ENCODE measurements around the gene SCLY. TPM values are rescaled to one million over a fixed set of nuclear protein-coding genes. Genes with fewer than 3 reads are reported as not detected.

SCLY gene
- total and polyA plus RNA-seq, 10 donors, result 5.8 to 22.7 (median 14.6) TPM

DNA sequence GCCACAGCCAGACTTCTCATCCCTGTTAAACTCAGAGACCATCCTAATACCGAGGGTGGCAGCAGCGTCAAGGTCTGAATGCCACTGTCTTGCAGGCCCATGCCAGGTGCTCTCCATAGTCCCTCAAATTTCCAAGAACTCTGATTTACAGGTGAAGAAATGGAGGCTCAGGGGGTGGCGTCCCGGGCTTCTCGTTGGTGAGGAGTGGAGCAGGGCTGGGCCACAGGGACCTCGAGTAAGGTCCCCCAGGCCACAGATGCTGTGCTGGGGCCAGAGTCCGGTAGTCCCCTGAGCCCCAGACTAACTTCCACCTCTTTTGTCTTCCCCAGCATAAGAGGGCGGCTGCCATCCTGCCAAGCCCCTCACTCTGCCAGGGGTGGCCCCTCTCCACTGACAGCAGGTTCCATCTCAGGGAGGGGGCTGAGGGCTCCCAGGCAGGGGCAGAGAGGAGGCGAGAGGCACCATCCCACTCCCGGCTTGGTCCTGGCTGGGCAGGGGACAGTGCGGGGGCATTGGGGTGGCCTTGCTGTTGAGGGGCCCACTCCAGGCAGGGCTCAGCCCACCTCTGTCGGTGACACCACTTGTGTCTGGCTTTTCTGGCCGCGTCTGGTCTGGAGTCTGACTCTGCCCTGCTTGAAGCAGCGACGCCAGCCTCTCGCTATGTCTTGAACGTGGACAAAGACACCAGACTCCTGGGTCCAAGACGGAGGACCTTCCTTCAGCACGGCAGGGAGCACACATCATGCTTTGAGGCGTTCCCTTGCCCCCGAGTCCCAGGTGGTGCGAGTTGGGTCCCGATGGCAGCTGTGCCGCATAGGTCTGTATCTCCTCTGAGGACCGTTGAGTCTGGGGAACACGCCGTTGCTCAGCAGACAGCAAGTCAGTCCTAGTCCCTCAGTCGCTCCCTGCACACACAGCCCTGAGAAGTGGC is 61.8 kb downstream of the SCLY start:
- Histone ChIP-seq H3K9me3 (no peaks in the 10 kb centered on the region), H3K36me3 (no peaks in the 10 kb centered on the region), H3K27me3 (replicated peaks in 1 of 7) (peaks cover 0 to 17% (median 0%) of the 10 kb centered on the region in 7 donors), H3K4me3 (no peak overlapping the region), H3K27ac (no peak overlapping the region), H3K4me1 (peaks cover 0 to 14% (median 3%) of the 10 kb centered on the region in 6 donors)
- DNase-seq, result peak; percentile 72
- WGBS, 5 donors, result 85 to 91% (median 89%) methylated on average over 25 to 29 of the region's 29 CpGs
- intact Hi-C loops (cut with DNase I; ENCODE audit: low total_unique reads), result no loop called here
- TF ChIP-seq POLR2AphosphoS5 (IDR thresholded peaks at IDR 0.05), result no peak
- no peak for TF ChIP-seq POLR2A (IDR thresholded peaks at IDR 0.05)
- TF ChIP-seq, protein P1, sequence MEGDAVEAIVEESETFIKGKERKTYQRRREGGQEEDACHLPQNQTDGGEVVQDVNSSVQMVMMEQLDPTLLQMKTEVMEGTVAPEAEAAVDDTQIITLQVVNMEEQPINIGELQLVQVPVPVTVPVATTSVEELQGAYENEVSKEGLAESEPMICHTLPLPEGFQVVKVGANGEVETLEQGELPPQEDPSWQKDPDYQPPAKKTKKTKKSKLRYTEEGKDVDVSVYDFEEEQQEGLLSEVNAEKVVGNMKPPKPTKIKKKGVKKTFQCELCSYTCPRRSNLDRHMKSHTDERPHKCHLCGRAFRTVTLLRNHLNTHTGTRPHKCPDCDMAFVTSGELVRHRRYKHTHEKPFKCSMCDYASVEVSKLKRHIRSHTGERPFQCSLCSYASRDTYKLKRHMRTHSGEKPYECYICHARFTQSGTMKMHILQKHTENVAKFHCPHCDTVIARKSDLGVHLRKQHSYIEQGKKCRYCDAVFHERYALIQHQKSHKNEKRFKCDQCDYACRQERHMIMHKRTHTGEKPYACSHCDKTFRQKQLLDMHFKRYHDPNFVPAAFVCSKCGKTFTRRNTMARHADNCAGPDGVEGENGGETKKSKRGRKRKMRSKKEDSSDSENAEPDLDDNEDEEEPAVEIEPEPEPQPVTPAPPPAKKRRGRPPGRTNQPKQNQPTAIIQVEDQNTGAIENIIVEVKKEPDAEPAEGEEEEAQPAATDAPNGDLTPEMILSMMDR (IDR thresholded peaks at IDR 0.05 in 8 of 11, conservative IDR thresholded peaks at IDR 0.05 in 3 of 11), result no peak

DNA sequence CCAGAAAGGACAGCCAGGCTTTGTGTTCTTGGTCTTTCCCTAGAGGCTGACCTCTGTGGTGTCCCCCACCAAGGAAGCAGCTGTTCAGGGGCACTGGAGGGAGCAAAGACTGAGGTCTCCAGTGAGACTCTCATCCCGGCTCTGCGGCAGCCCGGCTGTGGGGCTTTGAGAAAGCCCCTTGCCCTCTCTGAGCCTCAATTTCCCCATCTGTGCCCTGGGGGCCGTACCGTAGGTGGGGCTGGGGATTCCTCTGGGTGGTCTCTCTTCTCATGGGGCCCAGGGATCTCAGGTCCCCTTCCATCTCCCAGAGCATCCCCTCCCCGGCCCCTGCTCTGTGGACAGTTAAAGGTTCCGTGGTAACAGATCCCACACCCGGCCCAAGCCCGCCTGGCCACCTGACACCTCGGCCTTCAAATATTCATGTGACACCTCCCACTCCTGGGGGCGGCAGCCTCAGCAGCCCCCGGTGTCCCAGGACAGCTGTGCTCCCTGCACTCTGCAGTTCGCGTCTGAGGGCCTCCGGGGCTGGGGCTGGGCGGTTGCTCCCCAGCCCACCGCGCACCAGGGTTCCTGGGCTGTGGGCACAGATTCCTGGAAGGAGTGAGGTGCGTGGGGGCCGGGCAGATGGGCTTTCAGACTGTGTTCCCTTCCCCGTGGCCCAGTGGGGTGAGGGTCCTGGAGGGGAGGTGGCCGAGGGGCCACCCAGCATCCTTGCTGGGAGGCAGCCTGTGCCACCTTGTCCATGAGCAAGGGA is 62.6 kb downstream of the SCLY start:
- Histone ChIP-seq H3K27ac (no peak overlapping the region), H3K4me3 (no peak overlapping the region), H3K9me3 (no peaks in the 10 kb centered on the region), H3K27me3 (replicated peaks in 1 of 7) (peaks cover 0 to 20% (median 0%) of the 10 kb centered on the region in 7 donors), H3K36me3 (no peaks in the 10 kb centered on the region), H3K4me1 (peaks cover 0 to 14% (median 3%) of the 10 kb centered on the region in 6 donors)
- DNase-seq, result peak; percentile 56
- TF ChIP-seq POLR2AphosphoS5 (IDR thresholded peaks at IDR 0.05) (no peak), POLR2A (IDR thresholded peaks at IDR 0.05) (no peak)
- TF ChIP-seq, protein P1 (IDR thresholded peaks at IDR 0.05 in 8 of 11, conservative IDR thresholded peaks at IDR 0.05 in 3 of 11), result no peak
- intact Hi-C loops (cut with DNase I; ENCODE audit: low total_unique reads), result no loop called here
- WGBS, 5 donors, result 76 to 87% (median 81%) methylated on average over 8 to 22 of the region's 22 CpGs

DNA sequence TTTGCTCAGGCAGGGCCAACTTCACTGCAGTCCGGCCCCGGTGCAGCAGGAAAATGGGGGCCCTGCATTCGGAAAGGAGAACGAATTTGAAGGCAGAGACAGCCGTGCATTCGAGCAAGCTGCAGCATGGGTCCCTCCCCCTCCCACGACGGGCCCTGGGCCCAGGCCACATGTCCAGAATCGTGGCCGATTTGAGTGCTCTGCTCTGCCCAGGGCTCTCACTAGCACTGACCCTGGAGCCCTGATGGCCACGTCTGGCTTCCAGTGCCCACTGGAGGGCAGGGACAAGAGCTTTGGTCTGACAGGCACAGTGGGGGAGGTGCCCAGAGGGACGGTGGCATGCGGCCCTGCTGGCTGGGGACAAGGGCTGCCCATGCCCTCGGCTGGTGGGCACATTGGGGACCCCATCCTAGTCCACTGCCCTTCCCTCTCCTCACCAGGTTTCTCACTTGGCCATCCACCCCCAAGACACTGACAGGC is 63.2 kb downstream of the SCLY start:
- no peak overlapping the region for H3K4me3 ChIP-seq
- H3K4me1 ChIP-seq, result peaks cover 0 to 14% (median 3%) of the 10 kb centered on the region in 6 donors
- TF ChIP-seq, protein P1 (IDR thresholded peaks at IDR 0.05 in 8 of 11, conservative IDR thresholded peaks at IDR 0.05 in 3 of 11), result no peak
- TF ChIP-seq POLR2AphosphoS5 (IDR thresholded peaks at IDR 0.05), result no peak
- TF ChIP-seq POLR2A (IDR thresholded peaks at IDR 0.05), result no peak
- H3K36me3 ChIP-seq, result no peaks in the 10 kb centered on the region
- 68 to 89% (median 76%) methylated on average over 11 to 14 of the region's 14 CpGs for WGBS, 5 donors
- intact Hi-C loops (cut with DNase I; ENCODE audit: low total_unique reads), result no loop called here
- no peak overlapping the region for H3K27ac ChIP-seq
- DNase-seq, result peak; percentile 56
- H3K27me3 ChIP-seq (replicated peaks in 1 of 7), result peaks cover 0 to 20% (median 0%) of the 10 kb centered on the region in 7 donors
- H3K9me3 ChIP-seq, result no peaks in the 10 kb centered on the region

Data from spleen (tissue), 11 donors.